ENCODE measurements around the gene MUC3A.
"Not testable (repeated sequence)": the region's sequence is repeated elsewhere in the genome, so short reads cannot be mapped to it uniquely, and the experiment has no call there.

Gene MUC3A

GRCh38 chr7:100985033-100985797, 35.9 kb downstream of the MUC3A start:
- H3K4ac ChIP-seq (ENCODE audit: low read length); H3K23ac ChIP-seq (ENCODE audit: low read depth, low read length, poor library complexity); H3K4me3 ChIP-seq (ENCODE audit: low read length in 2 of 2); H3K9ac ChIP-seq (ENCODE audit: low read depth, low read length, poor library complexity); H4K91ac ChIP-seq (ENCODE audit: low read depth, low read length, poor library complexity); H3K27ac ChIP-seq (replicated peaks; ENCODE audit: low read length); H2BK12ac ChIP-seq (ENCODE audit: low read length); H4K8ac ChIP-seq (ENCODE audit: low read depth, low read length); H3K27me3 ChIP-seq (ENCODE audit: control insufficient read depth in 3 of 3, insufficient read depth in 3 of 3, low read depth in 1 of 3, low read length in 3 of 3); H3K14ac ChIP-seq (ENCODE audit: low read length); H2BK5ac ChIP-seq (ENCODE audit: low read length); H3K4me2 ChIP-seq (ENCODE audit: insufficient read depth, low read length, poor library complexity, severe bottlenecking); H2AFZ ChIP-seq (ENCODE audit: low read length); H3K36me3 ChIP-seq (replicated peaks in 1 of 2; ENCODE audit: control insufficient read depth in 2 of 2, insufficient read depth in 2 of 2, low read length in 2 of 2); H2BK15ac ChIP-seq (ENCODE audit: low read length); H3K4me1 ChIP-seq (ENCODE audit: control insufficient read depth in 2 of 2, insufficient read depth in 1 of 2, low read depth in 1 of 2, low read length in 2 of 2); H2AK5ac ChIP-seq (ENCODE audit: low read depth, low read length); H3K79me1 ChIP-seq (ENCODE audit: low read depth, low read length); H3K9me3 ChIP-seq (replicated peaks in 1 of 2; ENCODE audit: control insufficient read depth in 2 of 2, insufficient read depth in 1 of 2, low read depth in 1 of 2, low read length in 2 of 2); H3K18ac ChIP-seq (ENCODE audit: low read length); H2BK120ac ChIP-seq (ENCODE audit: low read depth, low read length); DNase-seq (ENCODE audit: low spot score): not testable (repeated sequence)
- WGBS, 2 donors (ENCODE audit: extremely low coverage in 2 of 2, insufficient read length in 2 of 2, insufficient replicate concordance in 1 of 2), result no CpG with 5 or more reads among the region's 4 CpGs

DNA sequence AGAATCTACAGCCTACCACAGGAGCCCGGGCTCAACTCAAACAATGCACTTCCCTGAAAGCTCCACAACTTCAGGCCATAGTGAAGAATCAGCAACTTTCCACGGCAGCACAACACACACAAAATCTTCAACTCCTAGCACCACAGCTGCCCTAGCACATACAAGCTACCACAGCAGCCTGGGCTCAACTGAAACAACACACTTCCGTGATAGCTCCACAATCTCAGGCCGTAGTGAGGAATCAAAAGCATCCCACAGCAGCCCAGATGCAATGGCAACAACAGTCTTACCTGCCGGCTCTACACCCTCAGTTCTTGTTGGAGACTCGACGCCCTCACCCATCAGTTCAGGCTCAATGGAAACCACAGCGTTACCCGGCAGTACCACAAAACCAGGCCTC, 42.3 kb downstream of the MUC3A start:
- Histone ChIP-seq H3K14ac (ENCODE audit: low read length) (no peak overlapping the region), H3K4me2 (ENCODE audit: insufficient read depth, low read length, poor library complexity, severe bottlenecking) (no peak overlapping the region), H3K4me3 (ENCODE audit: low read length in 2 of 2) (no peak overlapping the region), H3K36me3 (replicated peaks in 1 of 2; ENCODE audit: control insufficient read depth in 2 of 2, insufficient read depth in 2 of 2, low read length in 2 of 2) (no peaks in the 10 kb centered on the region), H3K4ac (ENCODE audit: low read length) (no peak overlapping the region), H3K18ac (ENCODE audit: low read length) (no peak overlapping the region), H3K27ac (replicated peaks; ENCODE audit: low read length) (no peak overlapping the region), H2BK15ac (ENCODE audit: low read length) (no peak overlapping the region), H2AFZ (ENCODE audit: low read length) (no peak overlapping the region), H3K79me1 (ENCODE audit: low read depth, low read length) (no peaks in the 10 kb centered on the region), H3K4me1 (ENCODE audit: control insufficient read depth in 2 of 2, insufficient read depth in 1 of 2, low read depth in 1 of 2, low read length in 2 of 2) (no peaks in the 10 kb centered on the region), H2BK12ac (ENCODE audit: low read length) (no peak overlapping the region), H2AK5ac (ENCODE audit: low read depth, low read length) (no peak overlapping the region), H3K27me3 (ENCODE audit: control insufficient read depth in 3 of 3, insufficient read depth in 3 of 3, low read depth in 1 of 3, low read length in 3 of 3) (no peaks in the 10 kb centered on the region), H3K9me3 (replicated peaks in 1 of 2; ENCODE audit: control insufficient read depth in 2 of 2, insufficient read depth in 1 of 2, low read depth in 1 of 2, low read length in 2 of 2) (peaks cover 0 to 5% of the 10 kb centered on the region in 2 donors), H2BK120ac (ENCODE audit: low read depth, low read length) (no peak overlapping the region), H4K91ac (ENCODE audit: low read depth, low read length, poor library complexity) (no peak overlapping the region), H3K23ac (ENCODE audit: low read depth, low read length, poor library complexity) (no peak overlapping the region), H4K8ac (ENCODE audit: low read depth, low read length) (no peak overlapping the region), H2BK5ac (ENCODE audit: low read length) (no peak overlapping the region), H3K9ac (ENCODE audit: low read depth, low read length, poor library complexity) (no peak overlapping the region)
- no peak for DNase-seq (ENCODE audit: low spot score)
- WGBS, 2 donors (ENCODE audit: extremely low coverage in 2 of 2, insufficient read length in 2 of 2, insufficient replicate concordance in 1 of 2), result no CpG with 5 or more reads among the region's 9 CpGs

DNA sequence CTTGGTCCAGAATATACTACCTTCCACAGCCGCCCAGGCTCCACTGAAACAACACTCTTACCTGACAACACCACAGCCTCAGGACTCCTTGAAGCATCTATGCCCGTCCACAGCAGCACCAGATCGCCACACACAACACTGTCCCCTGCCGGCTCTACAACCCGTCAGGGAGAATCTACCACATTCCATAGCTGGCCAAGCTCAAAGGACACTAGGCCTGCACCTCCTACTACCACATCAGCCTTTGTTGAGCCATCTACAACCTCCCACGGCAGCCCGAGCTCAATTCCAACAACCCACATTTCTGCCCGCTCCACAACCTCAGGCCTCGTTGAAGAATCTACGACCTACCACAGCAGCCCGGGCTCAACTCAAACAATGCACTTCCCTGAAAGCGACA, 42.9 kb downstream of the MUC3A start:
- no CpG with 5 or more reads among the region's 12 CpGs for WGBS, 2 donors (ENCODE audit: extremely low coverage in 2 of 2, insufficient read length in 2 of 2, insufficient replicate concordance in 1 of 2)
- H2BK15ac ChIP-seq (ENCODE audit: low read length), result not testable (repeated sequence)

GRCh38 chr7:100994671-100995070, 45.3 kb downstream of the MUC3A start:
- H3K4me3 ChIP-seq (ENCODE audit: low read length in 2 of 2); H3K23ac ChIP-seq (ENCODE audit: low read depth, low read length, poor library complexity); H3K9ac ChIP-seq (ENCODE audit: low read depth, low read length, poor library complexity); H3K4me1 ChIP-seq (ENCODE audit: control insufficient read depth in 2 of 2, insufficient read depth in 1 of 2, low read depth in 1 of 2, low read length in 2 of 2); H2BK5ac ChIP-seq (ENCODE audit: low read length); H4K91ac ChIP-seq (ENCODE audit: low read depth, low read length, poor library complexity); H3K14ac ChIP-seq (ENCODE audit: low read length); H3K18ac ChIP-seq (ENCODE audit: low read length); H3K4me2 ChIP-seq (ENCODE audit: insufficient read depth, low read length, poor library complexity, severe bottlenecking); H2AK5ac ChIP-seq (ENCODE audit: low read depth, low read length); H2BK12ac ChIP-seq (ENCODE audit: low read length); H3K9me3 ChIP-seq (replicated peaks in 1 of 2; ENCODE audit: control insufficient read depth in 2 of 2, insufficient read depth in 1 of 2, low read depth in 1 of 2, low read length in 2 of 2); H3K4ac ChIP-seq (ENCODE audit: low read length); DNase-seq (ENCODE audit: low spot score); H3K27me3 ChIP-seq (ENCODE audit: control insufficient read depth in 3 of 3, insufficient read depth in 3 of 3, low read depth in 1 of 3, low read length in 3 of 3); H2BK15ac ChIP-seq (ENCODE audit: low read length); H2BK120ac ChIP-seq (ENCODE audit: low read depth, low read length); H3K79me1 ChIP-seq (ENCODE audit: low read depth, low read length); H4K8ac ChIP-seq (ENCODE audit: low read depth, low read length); H2AFZ ChIP-seq (ENCODE audit: low read length); H3K27ac ChIP-seq (replicated peaks; ENCODE audit: low read length); H3K36me3 ChIP-seq (replicated peaks in 1 of 2; ENCODE audit: control insufficient read depth in 2 of 2, insufficient read depth in 2 of 2, low read length in 2 of 2): not testable (repeated sequence)
- no CpG with 5 or more reads among the region's 9 CpGs for WGBS, 2 donors (ENCODE audit: extremely low coverage in 2 of 2, insufficient read length in 2 of 2, insufficient replicate concordance in 1 of 2)

More for the DNA sequence above, 42.9 kb downstream of the MUC3A start:
- not testable (repeated sequence) for H3K23ac ChIP-seq (ENCODE audit: low read depth, low read length, poor library complexity); DNase-seq (ENCODE audit: low spot score); H3K9me3 ChIP-seq (replicated peaks in 1 of 2; ENCODE audit: control insufficient read depth in 2 of 2, insufficient read depth in 1 of 2, low read depth in 1 of 2, low read length in 2 of 2); H2AK5ac ChIP-seq (ENCODE audit: low read depth, low read length); H3K4me2 ChIP-seq (ENCODE audit: insufficient read depth, low read length, poor library complexity, severe bottlenecking); H2BK5ac ChIP-seq (ENCODE audit: low read length); H3K14ac ChIP-seq (ENCODE audit: low read length); H3K4me1 ChIP-seq (ENCODE audit: control insufficient read depth in 2 of 2, insufficient read depth in 1 of 2, low read depth in 1 of 2, low read length in 2 of 2); H2AFZ ChIP-seq (ENCODE audit: low read length); H3K4me3 ChIP-seq (ENCODE audit: low read length in 2 of 2); H2BK120ac ChIP-seq (ENCODE audit: low read depth, low read length); H3K79me1 ChIP-seq (ENCODE audit: low read depth, low read length); H3K27me3 ChIP-seq (ENCODE audit: control insufficient read depth in 3 of 3, insufficient read depth in 3 of 3, low read depth in 1 of 3, low read length in 3 of 3); H4K91ac ChIP-seq (ENCODE audit: low read depth, low read length, poor library complexity); H3K36me3 ChIP-seq (replicated peaks in 1 of 2; ENCODE audit: control insufficient read depth in 2 of 2, insufficient read depth in 2 of 2, low read length in 2 of 2); H3K4ac ChIP-seq (ENCODE audit: low read length); H2BK12ac ChIP-seq (ENCODE audit: low read length); H3K9ac ChIP-seq (ENCODE audit: low read depth, low read length, poor library complexity); H4K8ac ChIP-seq (ENCODE audit: low read depth, low read length); H3K27ac ChIP-seq (replicated peaks; ENCODE audit: low read length); H3K18ac ChIP-seq (ENCODE audit: low read length)
